Measurements from ENCODE around the gene CACNA1F. TPM values are rescaled to one million over a fixed set of nuclear protein-coding genes. Genes with fewer than 3 reads are reported as not detected.

CACNA1F gene
- total RNA-seq, 1 experiment from 2014 or later, result not detected

DNA sequence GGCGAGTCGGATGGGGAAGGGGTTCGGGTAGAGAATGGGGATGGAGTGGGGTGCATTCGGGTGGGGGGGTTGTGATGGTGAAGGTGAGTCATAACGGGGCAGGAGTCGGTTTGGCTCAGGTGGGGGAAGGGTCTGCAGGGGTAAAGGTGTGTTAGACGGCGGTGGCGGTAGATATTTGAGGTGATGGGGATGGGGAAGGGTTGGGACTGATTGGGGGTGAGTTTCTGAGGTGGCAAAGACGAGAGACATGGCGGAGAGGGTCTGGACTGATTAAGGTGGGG is 33.9 kb downstream of the CACNA1F start:
- no peak for DNase-seq (ENCODE audit: low read depth)

DNA sequence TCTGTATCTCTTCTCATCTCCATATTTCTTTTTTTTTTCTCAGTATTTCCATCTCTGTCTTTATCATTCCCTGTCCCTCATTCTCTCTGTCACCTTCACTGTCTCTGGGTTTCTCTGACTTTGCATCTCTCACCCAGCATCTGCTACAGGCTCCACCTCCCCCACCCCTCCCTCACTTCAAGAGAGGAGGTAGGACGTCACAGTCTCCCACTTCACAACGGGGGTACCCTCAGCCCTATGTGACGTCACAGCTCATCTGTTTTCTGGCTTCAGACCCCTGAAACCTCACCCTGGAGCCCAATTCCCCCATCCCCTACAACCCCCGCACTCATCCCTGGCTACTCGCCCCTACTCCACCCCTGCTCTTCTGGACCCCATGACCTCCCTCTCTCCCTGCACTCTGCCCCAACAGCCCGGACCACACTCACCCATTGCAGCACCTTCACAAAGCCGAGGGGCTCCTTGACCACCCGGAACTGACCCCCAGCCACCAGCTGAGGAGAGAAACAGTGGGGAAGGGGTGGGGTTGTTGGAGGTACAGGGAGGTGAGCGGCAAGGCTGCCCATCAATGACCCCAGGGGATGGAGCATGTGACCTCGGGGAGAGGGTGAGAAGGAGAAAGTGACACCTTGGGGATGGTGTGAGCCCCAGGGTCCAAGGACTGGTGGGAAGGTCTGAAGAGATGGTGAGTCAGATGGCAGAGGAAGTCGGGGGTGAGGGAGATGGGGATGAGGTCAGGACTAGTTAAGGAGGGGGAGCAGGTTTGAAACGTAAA is 34.4 kb downstream of the CACNA1F start:
- no peak for DNase-seq (ENCODE audit: low read depth)

DNA sequence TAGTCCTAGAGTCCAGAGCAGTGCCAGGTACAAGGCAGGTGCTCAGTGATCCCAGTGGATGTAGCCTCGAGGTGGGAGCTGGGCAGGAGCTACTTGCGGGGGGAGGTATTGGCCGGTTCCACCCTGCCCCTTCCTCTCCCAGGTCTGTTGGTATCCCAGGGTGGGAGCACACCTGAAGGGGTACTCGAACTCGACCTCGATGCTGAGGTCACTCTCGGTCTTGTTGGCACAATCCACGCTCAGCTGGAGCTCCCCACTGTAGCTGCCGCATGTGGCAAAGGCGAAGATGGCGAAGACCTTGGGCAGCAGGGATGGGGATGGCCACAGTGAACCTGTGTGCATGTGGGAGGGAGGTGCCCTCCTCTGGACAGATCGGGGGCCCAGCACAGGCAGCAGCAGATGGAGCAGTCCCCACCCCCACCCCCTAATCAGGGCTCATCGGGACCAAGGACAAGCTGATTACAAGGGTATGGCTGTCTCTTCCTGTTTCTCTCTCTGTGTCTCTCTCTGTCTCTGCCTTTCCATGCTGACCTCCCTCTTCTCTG is 35.5 kb downstream of the CACNA1F start:
- DNase-seq (ENCODE audit: low read depth), result no peak

DNA sequence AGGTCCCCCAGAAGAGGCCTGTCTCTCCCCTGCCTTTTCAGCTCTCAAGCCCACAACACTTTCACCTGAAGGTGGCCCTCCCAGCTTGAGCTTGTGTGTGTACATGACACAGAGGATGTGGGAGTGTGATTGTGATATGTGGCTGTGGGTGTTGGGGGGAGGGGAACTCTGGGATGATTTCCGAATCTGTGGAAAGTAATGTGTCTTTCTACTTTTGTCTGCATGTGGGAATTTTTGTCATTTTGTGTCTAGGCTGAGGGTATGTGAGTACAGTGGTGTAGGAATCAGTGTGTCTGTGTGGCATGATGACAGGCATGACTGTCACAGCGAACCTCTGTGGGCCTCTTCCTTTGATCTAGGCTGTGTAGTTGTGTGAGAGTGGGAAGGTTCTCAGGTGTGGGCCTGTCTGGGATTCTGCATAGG is 39.6 kb downstream of the CACNA1F start:
- no peak for DNase-seq (ENCODE audit: low read depth)

DNA sequence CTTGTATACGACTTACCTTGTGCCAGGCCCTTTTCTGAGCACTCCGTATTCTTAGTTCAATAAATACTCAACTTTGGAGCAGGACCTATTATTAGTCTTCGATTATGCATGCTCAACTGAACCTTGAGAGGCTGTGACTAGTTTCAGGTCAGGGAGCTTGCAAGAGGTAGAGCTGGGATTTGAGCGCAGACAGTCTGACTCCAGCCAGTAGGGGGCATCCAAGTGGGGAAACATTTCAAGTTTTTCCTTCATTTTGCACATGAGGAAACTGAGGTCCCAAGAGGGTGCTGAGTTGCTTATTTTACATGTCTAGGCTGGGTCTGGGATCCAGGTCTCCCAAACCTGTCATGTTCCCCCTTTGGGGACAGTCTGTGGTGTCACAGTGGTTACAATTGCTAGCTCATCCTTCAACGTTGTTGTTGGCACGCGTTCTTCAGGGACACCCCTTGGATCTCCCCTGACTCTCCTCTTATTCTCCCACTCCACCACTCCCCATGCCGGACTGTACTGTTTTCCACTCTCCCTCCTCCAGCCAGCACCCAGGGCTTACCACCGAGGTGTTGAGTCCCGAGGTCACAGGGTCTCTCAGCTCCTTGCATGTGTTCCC is 40.3 kb downstream of the CACNA1F start:
- no peak for DNase-seq (ENCODE audit: low read depth)

DNA sequence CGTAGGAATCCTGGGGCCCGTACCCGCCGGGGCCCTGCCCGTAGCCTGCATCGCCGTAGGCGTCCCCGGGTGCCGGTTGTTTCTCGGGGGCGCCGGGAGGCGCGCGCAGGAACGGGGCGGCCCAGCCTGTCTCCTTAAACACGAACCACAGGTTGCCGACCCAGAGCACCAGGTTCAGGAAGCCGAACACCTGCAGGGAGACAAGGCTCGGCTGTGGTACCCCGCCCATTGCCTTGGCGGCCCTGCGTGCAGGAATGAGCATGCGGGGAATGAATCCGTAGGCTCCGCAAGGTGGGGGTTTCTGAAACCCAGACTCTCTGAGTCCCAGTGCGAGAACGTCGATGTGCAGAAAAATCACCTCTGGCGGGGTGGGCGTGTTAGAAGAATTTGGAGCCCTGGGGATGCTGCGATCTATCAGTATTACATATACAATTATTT is 41.5 kb downstream of the CACNA1F start:
- no peak for DNase-seq (ENCODE audit: low read depth)

DNA sequence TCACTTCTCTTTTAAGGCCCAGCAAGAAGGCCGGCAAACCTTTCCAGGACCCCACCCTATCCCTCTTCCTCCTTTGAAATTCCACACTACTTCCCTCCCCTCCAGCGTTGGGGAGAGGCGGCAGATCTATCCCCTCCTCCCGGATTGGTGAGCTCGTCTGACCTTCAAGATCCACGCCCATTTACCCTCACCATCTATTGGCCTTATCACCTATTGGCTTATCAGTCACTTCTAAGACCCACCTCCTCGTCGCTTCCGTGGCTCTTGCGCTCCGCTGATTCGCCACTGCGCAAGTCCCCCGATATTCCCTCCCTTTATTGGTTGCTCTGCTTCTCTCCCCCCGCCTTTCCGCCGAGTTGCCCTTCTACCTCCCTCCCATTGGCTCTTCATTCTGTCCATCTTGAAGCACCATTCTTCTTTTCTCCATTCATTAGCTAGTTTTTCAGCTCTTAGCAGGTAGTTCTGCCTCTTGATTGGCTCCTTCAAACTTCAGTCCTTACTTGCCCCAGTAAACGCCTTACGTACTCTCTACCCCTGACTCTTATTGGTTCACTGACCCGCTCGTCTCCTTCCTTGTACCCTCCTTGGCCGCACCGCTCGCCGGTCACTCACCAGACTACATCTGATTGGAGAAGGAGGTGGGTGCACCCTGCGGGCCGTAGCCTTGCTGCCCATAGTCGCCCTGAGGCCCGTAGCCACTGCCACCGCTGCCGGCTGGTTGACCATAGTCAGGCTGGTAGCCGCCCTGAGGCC is 42.1 kb downstream of the CACNA1F start:
- DNase-seq (ENCODE audit: low read depth), result peak; percentile 98

DNA sequence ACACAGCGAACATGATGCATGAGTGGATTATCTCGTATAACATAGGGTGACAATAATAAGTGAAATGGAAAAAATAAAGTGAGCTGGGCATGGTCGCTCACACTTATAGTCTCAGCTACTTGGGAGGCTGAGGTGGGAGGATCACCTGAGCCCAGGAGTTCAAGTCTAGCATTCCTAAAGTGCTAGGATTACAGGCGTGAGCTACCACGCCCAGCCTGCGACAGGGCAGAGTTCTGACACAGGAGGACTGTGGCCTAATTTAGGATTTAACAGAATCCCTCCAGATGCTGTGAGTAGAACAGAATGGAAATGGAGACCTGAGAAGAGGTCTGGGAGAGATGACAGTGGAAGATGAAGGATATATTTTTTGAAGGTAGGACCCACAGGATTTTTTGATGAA is 43.5 kb downstream of the CACNA1F start:
- DNase-seq (ENCODE audit: low read depth), result no peak

DNA sequence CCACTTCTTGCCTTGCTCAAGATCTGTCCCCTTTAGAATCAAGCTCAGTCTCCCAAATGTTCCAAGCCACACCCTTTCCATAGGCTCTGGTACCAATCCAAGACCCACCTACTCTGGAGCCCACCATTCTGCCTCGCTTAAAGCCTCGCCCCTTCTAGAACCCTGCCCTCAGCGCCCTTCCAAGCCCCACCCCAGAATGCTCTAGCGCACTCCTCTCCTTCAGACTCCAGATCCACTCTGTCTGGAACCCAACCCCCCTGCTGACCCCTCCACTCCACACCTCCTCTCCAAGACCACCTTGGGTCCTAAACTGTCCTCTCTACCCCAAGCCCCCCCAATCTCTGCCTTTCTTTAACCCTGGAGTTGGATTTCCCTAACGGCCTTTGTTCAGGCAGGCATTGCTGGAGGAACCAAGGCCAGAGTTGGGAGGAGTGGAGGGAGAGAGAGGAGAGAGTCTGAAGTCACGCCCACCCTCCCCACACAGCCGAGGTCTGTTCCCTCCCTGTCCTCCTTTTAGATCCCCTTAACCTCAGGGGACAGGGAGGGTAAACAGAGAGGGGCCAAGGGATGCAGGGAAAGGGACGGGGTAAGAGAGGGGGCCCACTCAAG is 44.6 kb downstream of the CACNA1F start:
- no peak for DNase-seq (ENCODE audit: low read depth)

DNA sequence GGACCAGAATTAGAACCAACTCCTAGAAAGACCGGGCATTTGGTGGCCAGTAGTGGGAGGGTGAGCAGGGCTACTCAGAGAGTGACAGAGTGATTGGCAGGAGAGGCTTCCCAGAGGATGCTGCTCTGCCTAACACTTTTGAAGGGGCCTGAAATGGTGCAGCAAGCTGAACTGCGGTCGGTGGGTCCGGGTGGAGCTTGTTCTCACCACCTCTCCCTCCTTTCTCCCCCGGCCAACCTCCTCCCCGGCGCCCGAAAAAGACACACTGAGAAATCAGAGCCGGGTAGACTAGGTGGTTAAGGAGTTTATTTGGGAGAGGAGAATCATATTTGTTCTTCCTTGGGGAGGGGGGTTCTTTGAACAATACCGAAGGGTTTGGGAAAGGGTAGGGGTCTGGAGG is 45.6 kb downstream of the CACNA1F start:
- no peak for DNase-seq (ENCODE audit: low read depth)

DNA sequence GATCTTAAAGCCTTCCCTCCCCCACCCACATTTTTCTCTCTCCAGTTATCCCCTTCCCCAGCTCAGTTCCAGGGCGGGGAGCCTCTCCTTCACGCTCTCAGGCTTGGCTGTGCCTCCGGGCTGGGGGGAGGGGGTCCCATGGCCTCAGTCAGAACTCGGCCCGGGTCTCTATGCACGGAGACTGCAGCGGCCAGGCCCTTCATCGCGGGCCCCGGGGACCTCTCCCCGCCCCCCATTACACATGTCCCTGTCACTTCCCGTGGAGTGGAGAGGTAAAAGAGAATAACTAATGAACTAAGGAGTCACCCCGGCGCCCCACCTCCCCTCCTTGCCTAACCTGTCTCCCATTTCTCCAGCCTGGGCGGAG is 46.1 kb downstream of the CACNA1F start:
- DNase-seq (ENCODE audit: low read depth), result no peak

DNA sequence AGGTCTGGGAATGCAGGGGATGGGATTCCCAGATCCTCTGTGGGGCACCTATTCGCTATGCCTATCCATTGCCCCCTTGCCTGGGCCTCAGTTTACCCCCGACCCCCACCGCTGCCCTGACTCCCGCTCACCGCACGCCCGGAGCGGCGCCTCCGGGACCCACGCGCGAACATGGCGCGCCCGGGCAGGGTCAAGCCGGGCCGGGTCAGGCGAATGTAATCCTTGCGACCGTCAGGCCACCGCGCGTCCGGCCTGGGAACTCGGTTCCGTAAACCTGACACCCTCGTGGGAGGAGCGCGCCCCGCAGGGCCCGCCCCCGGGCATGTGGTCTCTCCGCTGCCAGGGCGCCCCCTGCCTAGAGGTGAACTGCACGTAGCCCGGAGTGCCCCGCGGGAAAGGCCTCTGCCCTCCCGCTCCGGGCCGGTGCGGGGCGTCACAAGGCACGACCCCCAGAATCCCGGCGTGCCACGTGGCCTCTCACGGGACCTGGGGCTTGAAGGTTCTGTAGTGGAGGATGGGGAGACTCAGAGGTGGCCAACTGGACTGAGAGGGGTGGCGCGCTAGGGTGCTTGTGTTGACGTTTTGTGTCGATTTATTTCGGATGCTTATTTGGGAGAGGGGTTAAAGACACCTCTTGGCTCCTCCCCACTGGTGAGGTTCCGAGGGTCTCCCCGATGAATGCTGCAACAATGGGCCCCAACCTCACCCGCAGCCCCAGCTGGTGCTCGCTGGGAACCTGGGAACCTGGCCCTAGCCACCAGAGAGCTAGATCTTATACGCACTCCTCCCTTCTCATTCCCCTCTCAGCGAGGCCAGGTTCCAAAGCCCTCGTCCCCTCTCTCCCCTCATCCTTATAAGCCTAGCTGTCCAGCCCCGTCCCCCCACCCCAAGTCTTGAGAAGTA is 46.8 kb downstream of the CACNA1F start, which contains the start of gene PRICKLE3:
PRICKLE3 (minus strand) TSS at position 249 of the 903 bp plus-strand sequence; CDS start at position 173, 76 bp downstream.
- DNase-seq (ENCODE audit: low read depth), result peak; percentile 61

DNA sequence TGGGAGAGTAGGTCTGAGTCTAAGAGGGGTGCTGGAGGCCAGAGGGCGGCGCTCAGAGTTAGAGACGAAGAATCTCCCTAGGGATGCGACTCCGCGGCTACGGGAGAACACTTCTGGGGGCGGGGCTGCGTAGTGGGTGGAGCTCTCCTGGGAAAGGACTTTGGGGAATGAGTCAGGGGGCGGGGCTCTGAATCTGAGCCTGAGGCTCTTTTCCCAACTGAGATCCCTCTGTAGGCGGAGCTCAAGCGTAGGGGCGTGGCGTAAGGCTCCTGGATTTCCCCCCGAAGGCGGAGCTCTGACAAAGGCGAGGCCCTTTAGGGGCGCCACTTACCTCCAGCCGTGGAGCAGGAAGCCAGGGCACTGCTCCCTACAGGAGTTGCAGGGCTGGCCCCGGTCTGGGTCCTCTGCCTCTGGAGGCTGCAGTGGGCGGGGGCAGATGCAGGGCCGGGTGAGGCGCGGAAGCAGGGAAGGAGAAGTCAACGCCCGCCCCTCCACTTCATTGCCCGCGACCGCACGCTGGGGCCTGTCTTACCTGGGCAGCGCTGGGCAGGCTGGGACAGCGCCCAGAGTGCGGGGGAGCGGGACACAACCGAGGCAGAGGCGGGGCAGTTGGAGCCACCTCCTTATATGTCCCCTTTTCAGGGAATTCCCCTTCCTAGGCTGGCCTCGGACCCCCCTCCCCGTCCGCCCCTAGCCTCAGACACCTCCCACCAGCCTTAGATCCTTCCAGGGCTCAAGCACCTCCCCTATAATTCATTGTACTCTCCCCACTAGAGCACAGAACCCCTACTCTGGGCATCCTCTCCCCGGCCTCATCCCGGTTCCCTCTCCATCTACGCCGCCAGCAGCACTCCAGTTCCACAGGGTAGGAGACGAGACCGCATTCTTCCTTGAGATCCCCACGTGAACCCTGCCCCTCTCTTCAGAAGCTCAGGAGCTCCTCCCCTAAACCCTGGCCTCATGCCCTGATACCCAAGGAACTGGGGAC is 48.6 kb downstream of the CACNA1F start:
- DNase-seq (ENCODE audit: low read depth), result peak; percentile 73

DNA sequence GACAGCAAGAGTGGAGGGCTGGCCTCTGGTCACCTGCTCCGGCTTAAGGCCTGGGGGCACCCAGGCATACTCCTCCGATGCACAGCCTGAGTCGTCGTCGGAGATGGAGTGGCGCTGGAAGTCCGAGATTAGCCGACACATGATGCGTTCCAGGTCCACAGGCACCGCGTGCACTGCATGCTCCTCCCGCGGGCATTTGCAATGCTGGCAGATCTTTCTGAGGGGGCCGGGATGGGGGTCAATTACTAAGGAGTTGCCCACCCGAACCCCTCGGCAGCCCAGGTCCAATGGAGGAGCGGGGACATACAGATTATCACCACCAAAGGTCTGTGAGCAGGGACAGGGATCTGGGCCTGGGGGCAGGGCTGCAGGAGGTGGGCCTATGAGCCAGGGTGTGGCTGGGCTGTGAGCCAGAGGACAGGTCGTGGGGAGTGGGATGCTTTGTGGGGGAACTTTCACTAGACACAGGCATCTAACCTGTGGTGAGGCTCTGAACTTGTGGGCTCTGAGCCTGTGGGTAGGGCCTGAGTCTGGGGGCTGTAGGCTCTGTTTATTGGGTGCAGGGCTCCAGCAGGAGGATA is 49.3 kb downstream of the CACNA1F start:
- DNase-seq (ENCODE audit: low read depth), result no peak

DNA sequence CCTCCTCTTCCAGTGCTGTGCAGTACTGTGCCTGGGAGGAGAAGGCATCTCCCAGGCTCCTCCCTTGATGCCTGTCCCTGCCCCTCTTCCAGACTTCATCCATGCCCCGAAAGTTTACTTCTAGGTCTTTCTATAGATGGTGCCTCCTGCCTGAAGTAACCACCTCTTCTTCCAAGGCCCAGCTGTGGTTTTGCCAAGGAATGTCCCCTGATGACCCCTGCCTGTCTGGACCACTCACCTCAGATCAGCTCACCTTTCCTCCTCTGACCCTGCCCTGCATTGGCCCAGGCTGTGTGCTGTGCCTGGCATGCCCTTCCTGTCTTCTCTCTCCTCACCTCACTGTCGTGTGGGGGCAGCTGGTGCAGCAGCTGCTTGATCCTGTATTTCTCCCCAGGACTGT is 53.8 kb downstream of the CACNA1F start:
- DNase-seq (ENCODE audit: low read depth), result no peak

DNA sequence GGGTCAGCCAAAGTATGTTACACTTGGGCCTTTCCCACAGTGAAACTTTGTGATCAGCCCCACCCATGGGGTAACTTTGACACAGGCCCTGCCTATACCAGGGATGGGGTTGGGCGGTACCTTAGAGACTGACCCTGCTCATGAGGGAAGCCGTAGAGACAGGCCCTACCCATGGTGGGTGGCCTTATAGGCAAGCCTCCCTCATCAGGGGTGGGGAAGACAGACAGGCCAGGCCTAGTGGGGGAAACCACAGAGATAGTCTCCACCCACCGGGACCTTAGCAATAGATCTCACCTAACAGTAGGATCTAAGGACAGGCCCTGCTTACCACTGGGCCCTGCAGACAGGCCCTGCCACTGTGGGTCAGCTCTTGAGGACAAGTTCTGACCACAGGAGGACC is 54.6 kb downstream of the CACNA1F start:
- DNase-seq (ENCODE audit: low read depth), result no peak

DNA sequence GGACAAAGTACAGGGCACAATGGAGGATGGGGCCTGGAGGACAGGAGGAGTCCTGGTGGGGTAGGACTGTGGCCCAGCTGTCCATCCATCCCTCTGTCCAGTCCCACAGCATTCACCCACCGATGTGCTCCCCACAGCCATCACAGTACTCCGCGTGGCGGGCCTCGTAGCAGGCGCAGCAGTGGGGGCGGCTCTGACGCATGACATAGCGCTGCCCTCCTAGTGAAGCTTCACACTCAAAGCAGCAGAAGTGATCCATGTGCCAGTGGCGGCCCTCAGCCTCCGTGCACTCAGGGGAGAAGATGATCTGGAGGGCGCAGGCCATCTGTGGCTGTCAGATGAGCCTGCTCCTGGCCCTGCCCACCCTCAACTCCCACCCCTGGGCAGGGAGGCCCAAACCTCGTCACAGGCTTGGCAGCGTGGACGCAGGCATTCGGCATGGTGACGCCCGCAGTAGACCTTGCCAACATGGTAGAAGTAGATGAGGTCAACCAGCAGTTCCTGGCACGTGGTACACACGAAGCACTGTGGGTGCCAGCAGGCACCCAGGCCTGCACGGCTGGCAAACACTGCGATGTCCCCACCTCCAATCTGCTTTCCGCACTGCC is 55.2 kb downstream of the CACNA1F start:
- DNase-seq (ENCODE audit: low read depth), result no peak

DNA sequence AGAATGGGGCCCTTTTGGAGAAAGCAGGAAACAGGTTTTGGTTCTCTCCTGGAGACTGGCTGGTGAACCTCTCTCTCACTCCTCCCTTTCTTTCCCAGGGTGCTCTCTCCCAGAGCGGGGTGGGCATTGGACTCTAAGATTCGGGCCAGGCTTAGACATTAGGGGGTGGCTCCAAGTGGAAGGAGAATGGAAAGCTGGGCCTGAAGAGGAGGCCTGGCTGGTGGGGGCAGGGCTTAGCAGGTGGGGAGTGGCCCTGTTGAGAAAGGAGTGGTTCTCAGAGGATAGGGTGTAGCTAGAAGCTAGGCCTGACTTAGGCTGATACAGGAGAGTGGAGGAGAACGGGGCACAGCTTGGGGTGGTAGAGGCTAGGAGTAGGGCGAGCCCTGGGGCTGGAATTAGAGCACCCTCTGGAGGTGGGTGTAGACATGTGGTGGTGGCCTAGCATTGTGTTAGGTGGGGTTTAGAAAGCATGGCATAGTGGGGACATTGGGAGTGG is 55.8 kb downstream of the CACNA1F start:
- DNase-seq (ENCODE audit: low read depth), result no peak

Data from LHCN-M2 (cell line).